Stimulated activated effector memory CD8-positive, alpha-beta T cell treated with anti-CD3 and anti-CD28 coated beads, Interleukin-12 subunit alpha, Interleukin-12 subunit beta, amount 100 ng/mL, for 72 hours (primary cell): Measurements from ENCODE around the gene TECPR2.

Experiments
- ATAC-seq: fragments of 150-1000 bp; cut with Tn5 transposase; 2 replicates; pipeline ENCODE4 v1.10.0; 2021
- DNase-seq, 2 donors: peaks; one replicate each; pipeline ENCODE4 v3.0.0; 2021 to 2022; ENCODE audit warnings: low spot score in 2 of 2
- H3K27ac Mint-ChIP-seq: one replicate; pipeline ENCODE4 v1.8.0; 2022; ENCODE audit warnings: mild to moderate bottlenecking, mixed read lengths
- H3K36me3 Mint-ChIP-seq: one replicate; pipeline ENCODE4 v1.8.0; 2022; ENCODE audit warnings: mild to moderate bottlenecking, mixed read lengths
- H3K4me1 Mint-ChIP-seq: one replicate; pipeline ENCODE4 v1.8.0; 2022; ENCODE audit warnings: mixed read lengths
- H3K4me3 Mint-ChIP-seq: one replicate; pipeline ENCODE4 v1.8.0; 2022; ENCODE audit warnings: mild to moderate bottlenecking, mixed read lengths
- H3K9me3 Mint-ChIP-seq: one replicate; pipeline ENCODE4 v1.8.0; 2022; ENCODE audit warnings: mixed read lengths

Gene TECPR2

DNA sequence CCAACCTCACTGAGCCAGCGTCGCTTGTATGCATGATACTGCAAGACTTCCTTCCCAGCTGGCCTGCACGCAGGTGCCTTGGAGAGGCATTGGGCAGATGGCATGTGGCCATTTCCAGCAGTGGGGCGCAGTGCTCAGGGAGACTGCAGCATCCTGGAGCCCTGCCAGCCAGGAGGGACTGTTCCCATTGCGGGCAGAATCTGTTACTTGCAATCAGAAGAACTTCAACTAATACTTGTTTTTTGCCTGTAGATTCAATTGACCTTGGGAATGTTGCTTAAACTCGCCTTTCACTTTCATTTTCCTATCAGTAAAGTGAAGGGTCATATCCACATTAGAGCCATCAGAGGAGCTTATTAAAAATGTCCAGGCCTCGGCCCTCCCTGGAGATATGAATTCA is 117.0 kb downstream of the TECPR2 start:
- Mint-ChIP-seq H3K4me3 (no peak overlapping the region), H3K27ac (no peak overlapping the region)
- DNase-seq = no peak

DNA sequence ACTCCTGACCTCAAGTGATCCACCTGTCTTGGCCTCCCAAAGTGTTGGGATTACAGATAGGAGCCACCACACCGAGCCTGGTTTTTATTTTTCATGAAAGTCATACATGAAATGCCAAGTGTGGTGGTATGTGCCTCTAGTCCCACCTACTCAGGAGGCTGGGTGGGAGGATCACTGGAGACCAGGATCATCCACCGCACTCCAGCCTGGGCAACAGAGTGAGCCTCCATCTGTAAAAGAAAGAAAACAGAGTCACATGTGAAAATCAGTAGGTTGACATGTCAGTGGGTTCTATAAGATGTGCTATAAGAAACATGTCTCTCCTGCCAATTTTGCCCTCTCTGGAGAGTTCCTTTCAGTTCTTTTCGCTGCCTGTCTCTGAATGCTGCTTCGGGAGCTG is 118.6 kb downstream of the TECPR2 start:
- Mint-ChIP-seq H3K4me3 (no peak overlapping the region), H3K27ac (no peak overlapping the region), H3K9me3 (peaks cover 3% of the 10 kb centered on the region), H3K4me1 (no peaks in the 10 kb centered on the region), H3K36me3 (no peaks in the 10 kb centered on the region)
- ATAC-seq = no peak
- DNase-seq = no peak

More for the DNA sequence above, 117.0 kb downstream of the TECPR2 start:
- no peak for ATAC-seq
- H3K36me3 Mint-ChIP-seq = no peaks in the 10 kb centered on the region
- no peaks in the 10 kb centered on the region for H3K4me1 Mint-ChIP-seq
- H3K9me3 Mint-ChIP-seq = peaks cover 3% of the 10 kb centered on the region

- ATAC-seq (no peak), DNase-seq (no peak)
- no peak overlapping the region for H3K27ac Mint-ChIP-seq
- no peak overlapping the region for H3K4me3 Mint-ChIP-seq
- no peaks in the 10 kb centered on the region for H3K36me3 Mint-ChIP-seq
- H3K9me3 Mint-ChIP-seq = peaks cover 3% of the 10 kb centered on the region
- no peaks in the 10 kb centered on the region for H3K4me1 Mint-ChIP-seq
Measured at GRCh38 chr14:102481791-102482238, 119.1 kb downstream of the TECPR2 start.

GRCh38 chr14:102484316-102484715 is 121.6 kb downstream of the TECPR2 start:
- no peak for DNase-seq
- H3K9me3 Mint-ChIP-seq = peaks cover 3% of the 10 kb centered on the region
- H3K4me3 Mint-ChIP-seq = no peak overlapping the region
- H3K27ac Mint-ChIP-seq = no peak overlapping the region
- H3K4me1 Mint-ChIP-seq = no peaks in the 10 kb centered on the region
- peaks cover 6% of the 10 kb centered on the region for H3K36me3 Mint-ChIP-seq
- ATAC-seq = no peak

GRCh38 chr14:102485693-102486512 is 123.2 kb downstream of the TECPR2 start:
- DNase-seq (no peak), ATAC-seq (no peak)
- Mint-ChIP-seq H3K9me3 (peaks cover 3% of the 10 kb centered on the region), H3K36me3 (peaks cover 6% of the 10 kb centered on the region), H3K27ac (no peak overlapping the region), H3K4me1 (no peaks in the 10 kb centered on the region), H3K4me3 (no peak overlapping the region)

DNA sequence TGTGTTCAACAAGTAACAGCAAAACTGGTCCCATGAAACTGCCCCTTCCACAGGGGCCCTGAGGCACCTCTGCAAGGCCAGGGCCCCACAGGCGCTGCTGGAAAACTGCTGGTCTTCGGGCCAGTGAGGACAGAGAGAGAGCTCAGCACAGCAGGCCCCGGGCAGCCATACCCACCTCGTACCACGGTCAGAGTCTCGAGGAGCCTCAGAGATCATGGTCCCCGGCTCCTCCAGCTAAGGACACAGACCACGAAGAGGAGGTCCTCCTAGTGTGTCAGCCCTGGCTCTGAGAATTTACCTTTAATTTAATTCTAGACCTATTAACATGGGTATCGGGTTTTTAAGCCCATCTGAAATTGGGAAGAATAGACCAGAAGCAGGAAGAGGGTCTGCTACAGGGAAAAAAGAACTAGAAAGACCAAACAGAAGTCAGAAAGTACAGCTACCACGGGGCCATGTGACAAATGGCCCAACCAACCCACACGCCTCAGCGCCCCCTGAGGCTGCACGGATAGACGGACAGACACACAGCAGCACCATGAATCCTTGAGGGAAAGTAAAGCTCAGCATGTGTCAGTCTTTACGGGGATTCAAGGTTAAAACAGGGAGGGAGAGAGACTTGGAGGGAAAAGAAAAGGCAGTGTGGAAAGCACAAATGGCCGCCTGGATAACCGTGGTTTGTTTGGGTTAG is 123.9 kb downstream of the TECPR2 start:
- H3K36me3 Mint-ChIP-seq = peaks cover 6% of the 10 kb centered on the region
- H3K9me3 Mint-ChIP-seq = peaks cover 3% of the 10 kb centered on the region
- no peak for DNase-seq
- no peaks in the 10 kb centered on the region for H3K4me1 Mint-ChIP-seq
- ATAC-seq = no peak
- no peak overlapping the region for H3K4me3 Mint-ChIP-seq
- no peak overlapping the region for H3K27ac Mint-ChIP-seq

- ATAC-seq (no peak), DNase-seq (no peak)
- H3K27ac Mint-ChIP-seq = no peak overlapping the region
- no peaks in the 10 kb centered on the region for H3K4me1 Mint-ChIP-seq
- H3K4me3 Mint-ChIP-seq = no peak overlapping the region
- H3K36me3 Mint-ChIP-seq = peaks cover 6% of the 10 kb centered on the region
- peaks cover 3% of the 10 kb centered on the region for H3K9me3 Mint-ChIP-seq
Measured at GRCh38 chr14:102487204-102487577, 124.5 kb downstream of the TECPR2 start.

DNA sequence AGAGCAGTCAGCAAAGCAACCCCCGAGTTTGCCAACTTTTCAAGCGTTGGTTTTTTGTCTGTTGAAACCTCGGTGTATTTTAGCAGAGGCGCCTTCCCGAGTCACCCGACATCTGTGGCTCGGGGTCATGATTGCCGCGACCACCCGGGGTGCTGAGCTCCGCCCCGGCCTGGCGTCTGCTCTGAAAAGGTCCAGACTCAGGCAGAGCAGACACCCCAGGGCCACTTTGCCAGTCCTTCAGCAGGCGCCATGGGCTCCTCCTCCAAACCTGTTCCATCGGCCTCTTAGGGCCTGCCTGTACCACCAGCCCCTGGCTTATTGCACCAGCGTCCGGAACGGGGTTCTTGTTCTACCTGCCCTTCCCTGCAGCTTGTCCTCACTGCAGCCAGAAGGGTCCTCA is 127.7 kb downstream of the TECPR2 start:
- Mint-ChIP-seq H3K36me3 (peaks cover 6% of the 10 kb centered on the region), H3K9me3 (no peaks in the 10 kb centered on the region), H3K4me1 (no peaks in the 10 kb centered on the region), H3K4me3 (no peak overlapping the region), H3K27ac (no peak overlapping the region)
- ATAC-seq (no peak), DNase-seq (no peak)

DNA sequence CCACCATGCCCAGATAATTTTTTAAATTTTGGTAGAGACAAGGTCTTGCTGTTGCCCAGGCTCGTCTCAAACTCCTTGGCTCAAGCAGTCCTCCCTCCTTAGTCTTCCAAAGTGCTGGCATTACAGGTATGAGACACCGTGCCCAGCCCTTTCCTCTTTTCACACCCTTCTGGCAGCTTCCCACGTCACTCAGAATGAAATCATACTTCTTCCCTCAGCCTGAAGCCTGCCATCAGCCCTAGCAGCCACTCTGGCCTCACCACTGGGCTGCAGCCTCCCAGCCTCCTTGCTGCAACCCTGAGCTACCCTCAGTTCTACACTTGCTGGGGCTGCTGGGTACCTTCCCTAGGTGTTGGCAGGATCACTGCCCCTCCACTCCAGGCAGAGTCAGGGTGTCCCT is 128.6 kb downstream of the TECPR2 start:
- Mint-ChIP-seq H3K4me1 (no peaks in the 10 kb centered on the region), H3K9me3 (no peaks in the 10 kb centered on the region), H3K36me3 (peaks cover 6% of the 10 kb centered on the region), H3K4me3 (no peak overlapping the region), H3K27ac (peak overlapping the region; percentile 65)
- DNase-seq = no peak
- ATAC-seq = no peak

GRCh38 chr14:102491786-102492530 is 129.2 kb downstream of the TECPR2 start:
- peaks cover 6% of the 10 kb centered on the region for H3K36me3 Mint-ChIP-seq
- no peaks in the 10 kb centered on the region for H3K9me3 Mint-ChIP-seq
- H3K4me3 Mint-ChIP-seq = no peak overlapping the region
- H3K4me1 Mint-ChIP-seq = no peaks in the 10 kb centered on the region
- no peak for DNase-seq
- peak overlapping the region; percentile 65 for H3K27ac Mint-ChIP-seq
- no peak for ATAC-seq

- peaks cover 6% of the 10 kb centered on the region for H3K36me3 Mint-ChIP-seq
Measured at GRCh38 chr14:102492531-102492910, 129.8 kb downstream of the TECPR2 start.

GRCh38 chr14:102493096-102493495 is 130.4 kb downstream of the TECPR2 start:
- DNase-seq (no peak), ATAC-seq (no peak)
- Mint-ChIP-seq H3K36me3 (peaks cover 6% of the 10 kb centered on the region), H3K4me1 (no peaks in the 10 kb centered on the region), H3K27ac (no peak overlapping the region), H3K9me3 (no peaks in the 10 kb centered on the region), H3K4me3 (no peak overlapping the region)

More at GRCh38 chr14:102492531-102492910, 129.8 kb downstream of the TECPR2 start:
- H3K9me3 Mint-ChIP-seq = no peaks in the 10 kb centered on the region
- no peak for DNase-seq
- no peak for ATAC-seq
- no peak overlapping the region for H3K4me3 Mint-ChIP-seq
- no peak overlapping the region for H3K27ac Mint-ChIP-seq
- H3K4me1 Mint-ChIP-seq = no peaks in the 10 kb centered on the region

DNA sequence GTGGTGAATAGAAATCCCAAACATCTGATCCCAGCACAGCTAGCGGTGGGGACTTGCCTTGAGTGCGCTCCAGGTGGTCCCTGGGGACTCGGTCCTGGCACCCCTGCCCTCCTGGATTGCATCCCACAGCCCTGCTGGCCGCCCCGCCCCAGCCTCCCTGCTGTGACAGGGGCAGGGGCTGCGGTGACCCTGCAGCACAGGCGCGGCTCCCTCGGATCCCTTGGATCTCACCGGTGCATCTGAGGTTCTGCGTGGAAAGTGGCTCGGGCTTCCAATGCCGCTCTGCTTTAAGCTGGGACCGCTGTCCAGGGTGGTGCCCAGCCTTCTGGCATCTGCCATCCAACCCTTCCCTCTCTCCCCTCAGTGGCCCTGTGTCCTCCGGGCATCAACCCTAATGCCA is 130.8 kb downstream of the TECPR2 start:
- Mint-ChIP-seq H3K4me1 (peaks cover under 1% of the 10 kb centered on the region), H3K4me3 (no peak overlapping the region), H3K27ac (no peak overlapping the region), H3K9me3 (no peaks in the 10 kb centered on the region), H3K36me3 (peaks cover 8% of the 10 kb centered on the region)
- ATAC-seq (no peak), DNase-seq (no peak)

DNA sequence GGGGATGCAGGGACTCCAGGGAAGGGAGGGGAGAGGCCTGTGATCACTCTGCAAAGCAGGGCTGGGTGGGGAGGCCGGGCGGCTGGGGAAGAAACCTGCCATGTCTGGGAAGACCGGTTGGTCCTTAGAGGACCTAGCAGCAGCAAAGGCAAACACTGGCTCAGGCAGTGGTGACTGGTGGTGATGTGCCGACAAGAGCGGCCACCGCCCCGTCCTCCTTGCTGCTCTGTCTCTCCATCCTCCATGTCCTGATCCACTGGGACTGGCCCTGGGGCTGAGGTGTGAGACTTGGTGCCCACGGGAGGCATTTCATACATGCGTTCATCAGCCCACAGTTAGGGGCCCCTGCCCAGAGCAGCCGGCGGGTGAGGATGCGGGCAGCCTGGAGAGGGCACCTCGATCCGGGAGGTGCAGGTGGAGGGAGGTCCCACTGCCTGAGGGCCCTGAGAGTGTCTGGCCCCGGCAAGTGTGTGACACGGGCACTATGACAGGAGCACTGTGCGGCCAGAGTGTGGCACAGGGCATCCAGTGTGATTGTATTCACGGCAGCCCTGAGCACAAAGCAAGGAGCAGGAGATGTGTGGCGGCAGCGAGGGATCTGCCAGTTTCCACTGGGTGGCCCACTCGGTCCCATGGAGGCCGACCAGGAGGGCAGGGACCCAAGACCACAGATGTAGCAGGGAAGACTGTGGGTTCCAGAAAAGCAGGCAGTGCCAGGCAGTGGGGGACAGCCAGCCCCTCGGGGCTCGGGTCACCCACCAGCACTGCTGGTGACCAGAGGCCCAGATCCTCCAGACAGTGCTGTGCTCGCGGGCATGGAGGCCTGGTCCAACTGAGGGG is 133.0 kb downstream of the TECPR2 start:
- Mint-ChIP-seq H3K4me3 (no peak overlapping the region), H3K27ac (peak overlapping the region; percentile 56)
- ATAC-seq = no peak

DNA sequence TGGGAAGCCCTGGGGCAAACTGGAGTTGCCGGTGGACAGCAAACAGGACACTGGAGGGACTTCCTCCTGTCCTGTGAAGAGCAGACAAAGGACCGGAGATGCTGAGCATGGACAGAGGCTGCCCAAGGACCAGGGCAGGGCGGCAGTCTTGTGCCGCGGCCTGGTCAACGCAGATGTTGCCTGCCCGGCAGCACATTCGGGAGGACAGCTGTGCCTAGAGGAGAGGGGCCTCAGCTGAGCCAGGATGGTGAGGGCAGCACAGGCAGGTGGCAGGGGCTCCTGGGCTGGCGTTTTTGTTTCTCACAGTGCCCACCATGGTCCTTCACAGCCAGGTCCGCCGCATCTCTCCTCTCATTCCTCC is 133.6 kb downstream of the TECPR2 start:
- DNase-seq (no peak), ATAC-seq (no peak)
- H3K36me3 Mint-ChIP-seq = peaks cover 5% of the 10 kb centered on the region
- no peaks in the 10 kb centered on the region for H3K9me3 Mint-ChIP-seq
- H3K4me3 Mint-ChIP-seq = no peak overlapping the region
- no peak overlapping the region for H3K27ac Mint-ChIP-seq
- H3K4me1 Mint-ChIP-seq = peaks cover 16% of the 10 kb centered on the region

More for the DNA sequence above, 133.0 kb downstream of the TECPR2 start:
- peaks cover 14% of the 10 kb centered on the region for H3K4me1 Mint-ChIP-seq
- no peak for DNase-seq
- H3K36me3 Mint-ChIP-seq = peaks cover 5% of the 10 kb centered on the region
- no peaks in the 10 kb centered on the region for H3K9me3 Mint-ChIP-seq
